ENCODE results near the gene CAB39L.
"Not testable (repeated sequence)": the region's sequence is repeated elsewhere in the genome, so short reads cannot be mapped to it uniquely, and the experiment has no call there.

Gene CAB39L

DNA sequence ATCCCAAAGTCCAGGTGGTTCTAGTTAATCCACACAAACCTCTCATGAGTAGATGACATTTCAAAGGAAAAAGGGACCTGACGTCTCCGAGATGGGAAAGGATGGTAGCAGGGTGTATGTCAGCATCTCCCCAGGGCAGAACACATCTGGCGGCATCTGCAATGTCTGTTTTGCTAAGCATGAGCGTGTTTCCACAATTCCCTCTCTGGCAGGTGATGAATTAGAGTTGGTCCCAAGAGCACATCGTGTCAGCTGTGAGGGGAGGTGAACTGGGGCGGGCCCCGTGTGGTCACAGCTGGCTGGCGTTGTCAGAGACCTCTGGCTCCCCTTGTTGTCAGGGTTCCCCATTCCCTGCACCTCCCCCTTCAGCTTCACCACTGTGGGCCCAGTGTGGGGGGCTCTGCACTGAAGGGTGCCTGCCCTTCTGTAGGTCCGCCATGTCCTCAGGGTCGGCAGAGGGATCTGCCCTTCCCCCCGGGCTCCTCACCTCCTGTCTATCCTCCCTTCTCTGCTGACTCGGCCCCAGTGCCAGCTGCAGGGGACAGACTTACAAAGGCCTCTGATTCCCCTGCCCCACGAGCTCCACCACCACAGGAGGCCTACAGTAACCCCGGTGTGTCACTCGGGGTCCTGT lies 138.0 kb downstream of the CAB39L start:
- DNase-seq = no peak

DNA sequence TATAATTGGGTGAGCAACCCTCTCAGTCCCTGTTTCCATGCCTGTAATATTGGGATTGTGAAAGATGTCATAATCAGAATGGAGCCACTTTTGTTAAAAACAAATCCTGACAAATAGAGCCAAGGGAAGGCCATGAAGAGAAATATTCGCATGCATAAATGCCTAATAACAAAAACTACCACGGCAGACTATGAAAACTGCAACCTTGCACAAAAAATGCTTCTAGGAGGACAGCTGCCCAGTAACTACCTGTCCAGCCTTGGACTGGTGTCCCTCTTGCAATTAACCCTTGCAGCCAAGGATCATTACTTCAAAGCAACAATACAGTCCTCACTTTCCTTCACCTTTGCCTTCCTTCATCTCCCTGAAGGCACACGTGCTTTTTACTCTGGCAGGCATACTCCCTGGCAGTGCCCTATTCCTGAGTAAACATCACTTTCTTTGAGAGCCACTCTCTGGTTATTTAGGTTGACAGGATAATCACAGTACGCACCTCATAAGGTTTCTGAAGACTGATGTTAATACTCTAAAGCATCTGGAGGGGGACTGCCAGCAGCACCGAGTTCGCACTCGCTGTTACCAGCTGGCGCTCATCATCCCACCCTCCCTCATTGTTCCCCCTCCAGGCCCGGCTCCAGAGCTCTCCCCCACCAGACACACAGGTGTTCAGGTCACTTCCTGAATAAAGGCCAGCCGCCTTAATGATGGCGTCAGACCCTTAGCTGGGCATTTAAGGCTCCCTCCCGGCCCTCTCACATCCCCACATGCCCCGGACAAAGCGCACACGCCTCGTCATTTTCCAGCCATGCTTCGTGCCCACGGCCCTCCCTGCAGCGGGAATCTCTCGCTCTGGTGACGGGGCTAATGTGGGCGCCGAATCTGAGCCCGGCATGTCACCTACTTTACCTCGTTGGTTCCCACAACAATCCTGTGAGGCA lies 138.8 kb downstream of the CAB39L start:
- DNase-seq = no peak

DNA sequence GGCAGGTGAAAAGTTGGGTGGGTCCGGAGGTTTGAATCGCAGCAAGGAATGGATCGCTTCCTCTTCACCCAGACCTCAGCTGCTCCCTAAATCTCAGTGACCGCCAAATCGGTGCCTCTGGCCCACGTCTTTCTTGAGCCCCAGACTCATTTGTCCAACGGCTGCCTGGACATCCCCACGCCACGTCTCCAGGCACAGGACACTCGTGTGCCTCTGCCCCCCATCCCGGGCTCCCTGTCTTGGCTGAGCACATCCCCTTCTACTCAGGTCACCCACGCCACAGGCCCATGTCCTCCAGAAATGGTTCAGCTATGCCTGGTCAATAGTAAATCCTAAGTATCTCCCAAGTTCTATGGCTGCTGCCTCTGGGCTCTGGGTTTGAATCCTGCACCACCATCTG lies 139.5 kb downstream of the CAB39L start:
- DNase-seq = no peak

DNA sequence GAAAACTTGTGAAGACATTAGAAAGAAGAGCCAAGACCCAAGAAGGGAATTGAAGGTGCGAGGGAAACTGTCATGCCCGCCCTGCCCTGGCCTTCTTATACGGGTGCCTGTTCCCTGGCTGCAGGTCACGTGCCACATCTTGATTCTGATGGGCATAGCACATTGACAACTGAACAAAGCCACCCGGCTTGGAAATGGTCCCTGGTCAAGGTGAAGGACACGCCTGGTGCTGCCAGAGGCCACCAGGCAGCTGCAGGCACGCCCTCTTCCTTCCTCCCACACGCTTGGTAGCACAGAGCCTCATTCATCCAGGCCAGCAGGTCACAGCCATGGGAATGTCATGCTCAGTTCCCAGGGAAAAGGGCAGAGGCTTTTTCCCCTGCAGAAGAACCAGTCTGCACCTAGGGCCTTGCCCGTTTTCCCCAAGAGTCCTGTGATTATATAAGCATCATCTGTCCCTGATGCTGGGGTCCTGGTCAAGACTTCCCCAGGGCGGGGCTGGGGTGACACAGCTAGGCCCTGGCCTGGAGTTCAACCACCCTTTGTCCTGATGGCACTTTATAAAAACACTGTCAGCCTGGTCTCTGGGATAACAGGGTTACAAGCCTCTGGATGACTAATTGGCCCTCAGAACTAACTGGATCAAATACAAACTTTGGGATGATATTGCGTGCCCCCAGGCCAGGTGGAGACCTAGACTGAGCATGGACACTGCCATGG lies 140.2 kb downstream of the CAB39L start:
- peak; percentile 63 for DNase-seq

DNA sequence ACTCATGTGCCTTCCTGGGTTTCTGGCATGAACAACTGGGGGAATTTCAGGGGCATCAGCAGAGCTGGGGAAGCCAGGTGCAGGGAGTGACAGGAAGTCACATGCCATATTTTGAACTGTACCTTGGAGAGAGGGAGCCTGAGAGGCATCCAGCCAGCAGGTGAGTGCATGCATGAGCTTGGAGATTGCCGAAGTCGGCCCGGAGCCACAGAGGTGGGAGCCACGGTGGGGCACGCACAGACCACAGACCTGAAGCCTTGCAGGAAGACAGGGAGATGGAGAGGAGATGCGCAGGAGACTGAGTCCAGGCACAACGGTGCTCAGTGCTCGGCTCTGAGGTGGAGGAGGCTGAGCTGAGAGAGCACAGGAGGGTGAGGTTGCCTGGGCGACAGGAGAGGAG lies 141.0 kb downstream of the CAB39L start:
- no peak for DNase-seq

DNA sequence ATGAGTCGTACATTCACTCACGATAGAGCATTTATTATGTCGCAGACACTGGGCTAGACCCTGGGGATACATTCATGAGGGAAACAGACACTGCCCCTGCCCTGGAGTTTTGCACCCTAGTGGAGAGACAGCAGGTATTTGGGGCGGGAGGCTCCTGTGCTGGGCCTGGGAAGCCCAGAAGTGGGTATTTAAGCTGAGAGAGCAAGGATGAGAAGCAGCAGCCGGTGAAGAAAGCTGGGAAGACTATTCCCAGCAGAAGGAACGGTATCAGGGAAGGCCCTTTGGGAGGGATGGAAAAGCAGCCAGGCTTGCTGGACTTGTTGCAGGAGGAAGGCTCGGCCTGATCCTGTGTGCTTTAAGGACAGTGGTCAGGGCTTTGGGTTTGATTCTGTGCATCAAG lies 141.6 kb downstream of the CAB39L start:
- DNase-seq = no peak

DNA sequence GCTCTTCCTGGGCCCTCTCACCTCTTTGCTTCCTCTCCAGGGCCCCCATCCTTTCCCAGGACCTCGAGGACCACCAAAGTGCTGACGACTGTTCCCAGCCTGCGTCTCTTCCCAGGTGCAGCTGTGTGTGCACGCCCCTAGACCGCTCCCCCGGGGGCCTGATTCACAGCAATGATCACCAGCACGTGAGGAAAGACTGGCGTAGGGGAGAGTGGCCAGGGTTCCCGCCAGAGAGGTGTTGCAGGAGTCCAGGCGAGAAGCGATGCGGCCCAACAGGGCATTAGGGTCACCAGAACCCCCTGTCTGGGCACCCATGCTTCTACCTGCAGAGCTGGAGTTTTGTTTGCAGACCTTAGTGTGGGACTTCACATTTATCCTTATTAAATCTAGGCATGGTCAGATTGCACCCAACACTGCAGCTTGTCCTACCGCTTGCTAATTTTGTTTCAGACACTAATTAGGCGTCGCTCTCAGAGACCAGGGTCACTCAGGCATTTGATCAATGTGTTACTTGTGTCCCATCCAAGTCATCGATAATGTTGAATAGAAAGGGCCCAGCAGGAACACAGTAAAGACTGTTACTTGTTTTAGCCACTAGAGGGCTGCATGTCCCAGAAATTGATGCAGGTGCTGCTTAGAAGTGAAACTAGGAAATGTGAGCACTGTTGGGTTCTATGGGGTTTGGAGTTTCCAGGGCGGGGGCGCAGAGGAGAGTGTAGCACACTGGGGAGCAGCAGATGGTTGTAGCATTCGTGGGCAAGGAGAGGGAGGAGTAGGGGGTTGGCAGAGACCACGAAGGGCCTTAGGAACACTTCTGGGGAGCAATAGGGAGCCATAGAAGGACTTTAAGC lies 142.9 kb downstream of the CAB39L start:
- peak; percentile 72 for DNase-seq

DNA sequence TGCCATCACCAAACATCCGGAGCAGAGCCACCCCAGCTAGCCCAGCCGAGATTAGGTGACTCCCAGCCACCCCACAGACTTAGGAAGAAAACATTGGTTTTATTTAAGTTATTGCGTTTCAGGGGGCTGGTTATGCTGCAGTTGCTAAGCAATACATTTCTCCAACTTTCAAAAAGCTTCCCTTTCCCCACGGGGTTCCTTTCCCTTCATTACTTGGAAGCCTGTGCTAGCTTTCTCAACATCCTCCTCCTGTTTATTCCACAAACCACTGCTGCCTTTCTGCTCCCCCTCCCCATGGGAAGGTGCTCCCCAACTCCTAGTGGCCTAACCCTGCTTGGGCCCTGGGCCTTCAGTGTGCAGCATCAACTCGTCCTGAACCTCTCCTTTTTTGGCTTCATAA lies 143.6 kb downstream of the CAB39L start:
- no peak for DNase-seq

DNA sequence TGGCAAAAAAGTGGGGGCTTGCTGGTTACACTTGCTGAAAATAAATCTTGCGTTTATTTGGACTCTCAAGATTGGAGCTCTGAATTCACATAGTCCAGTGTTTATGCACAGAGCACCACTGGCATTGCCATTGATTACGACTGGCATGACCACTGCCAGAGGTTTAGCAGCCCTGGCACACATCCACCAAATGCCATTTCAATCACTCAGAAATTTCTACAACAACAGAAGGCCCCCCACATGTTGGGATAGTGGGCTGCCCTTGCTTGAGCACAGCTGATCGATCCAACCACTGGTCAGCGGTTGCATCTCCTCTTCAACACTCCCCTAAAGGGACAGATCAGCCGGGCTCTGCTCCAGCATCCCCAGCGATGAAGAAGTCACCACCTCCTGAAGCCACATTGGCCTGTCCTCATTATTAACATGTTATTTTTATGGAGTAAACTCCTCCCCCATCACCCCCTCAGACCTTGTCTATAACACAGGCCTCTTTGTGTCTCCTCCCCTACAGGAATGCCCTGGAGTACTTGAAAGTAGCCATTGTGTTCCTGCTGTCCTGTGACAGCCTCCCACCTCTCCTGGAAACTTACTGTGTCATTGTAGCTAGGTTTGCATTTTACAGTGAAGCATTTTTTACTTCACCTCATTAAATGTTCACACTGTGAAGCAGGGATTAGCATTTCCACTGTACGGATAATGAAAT lies 144.8 kb downstream of the CAB39L start:
- peak; percentile 80 for DNase-seq

DNA sequence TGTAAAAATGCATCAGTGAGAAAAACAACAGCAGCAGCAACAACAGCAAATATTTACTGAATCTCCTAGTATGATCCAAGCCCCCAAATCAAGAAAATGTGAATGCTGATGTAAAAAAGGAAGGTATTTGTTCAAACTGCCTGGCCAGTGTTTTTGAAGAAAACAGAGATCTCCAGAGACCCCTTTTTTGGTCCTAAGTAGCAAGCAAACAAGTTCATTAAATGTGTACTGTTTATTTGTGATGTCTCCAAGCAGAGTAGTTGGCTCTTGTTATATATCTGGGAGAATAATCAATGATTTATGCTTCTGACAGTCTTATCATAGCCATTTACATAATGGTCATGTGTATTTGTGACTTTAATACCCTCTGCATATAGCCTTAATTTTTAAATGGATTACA lies 145.4 kb downstream of the CAB39L start:
- DNase-seq = no peak

DNA sequence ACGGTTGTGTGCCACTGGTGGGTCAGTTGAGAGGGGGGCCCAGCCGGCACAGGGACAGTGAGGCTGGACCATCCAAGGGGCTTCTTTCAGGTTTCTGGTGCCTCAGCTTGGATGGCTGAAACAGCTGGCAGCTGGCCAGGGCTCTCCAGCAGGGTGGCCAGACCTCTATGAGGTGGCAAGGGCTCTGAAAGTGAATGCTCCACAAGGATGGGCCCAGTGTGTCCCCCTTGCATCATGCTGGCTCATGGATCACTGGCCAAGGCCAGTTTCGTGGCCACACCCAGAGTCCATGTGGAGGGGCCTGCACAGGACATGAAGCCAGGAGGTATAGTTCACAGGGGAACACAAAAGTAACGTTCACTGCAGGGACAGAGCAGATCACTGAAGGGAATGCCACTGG lies 146.5 kb downstream of the CAB39L start:
- DNase-seq = no peak

DNA sequence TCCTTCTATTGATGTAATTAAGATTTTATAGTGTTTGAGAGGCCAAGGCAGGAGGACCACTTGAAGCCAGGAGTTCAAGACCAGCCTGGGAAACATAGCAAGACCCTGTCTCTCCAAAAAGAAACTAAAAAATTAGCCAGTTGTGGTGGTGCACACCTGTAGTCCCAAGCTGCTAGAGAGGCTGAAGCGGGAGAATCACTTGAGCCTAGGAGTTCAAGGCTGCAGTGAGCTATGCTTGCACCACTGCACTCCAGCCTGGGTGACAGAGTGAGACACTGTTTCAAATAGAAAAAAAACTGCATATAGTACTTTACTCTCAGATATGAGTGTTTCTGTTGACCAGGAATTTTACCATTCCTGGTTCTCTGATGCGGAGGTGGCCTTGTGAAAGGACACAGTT lies 147.2 kb downstream of the CAB39L start:
- no peak for DNase-seq

DNA sequence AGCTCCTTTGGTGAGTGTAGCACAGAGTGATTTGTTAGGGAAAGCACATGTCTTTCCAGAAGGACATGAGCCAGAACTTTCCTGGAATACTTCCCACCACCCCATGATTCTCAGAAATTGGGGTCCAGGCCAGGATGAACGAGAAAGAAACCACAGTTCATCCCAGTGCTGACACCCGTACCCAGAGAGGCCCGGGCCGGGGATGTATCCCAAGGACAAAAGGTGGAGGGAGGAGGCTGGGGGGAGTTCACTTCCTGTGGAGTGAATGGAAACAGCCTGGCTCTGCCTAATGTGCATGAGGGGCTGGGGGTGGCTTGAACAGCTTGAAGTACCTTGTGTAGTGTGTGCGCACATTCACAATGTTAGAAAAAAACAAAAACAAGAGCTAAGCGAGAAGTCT lies 148.6 kb downstream of the CAB39L start:
- peak; percentile 17 for DNase-seq

DNA sequence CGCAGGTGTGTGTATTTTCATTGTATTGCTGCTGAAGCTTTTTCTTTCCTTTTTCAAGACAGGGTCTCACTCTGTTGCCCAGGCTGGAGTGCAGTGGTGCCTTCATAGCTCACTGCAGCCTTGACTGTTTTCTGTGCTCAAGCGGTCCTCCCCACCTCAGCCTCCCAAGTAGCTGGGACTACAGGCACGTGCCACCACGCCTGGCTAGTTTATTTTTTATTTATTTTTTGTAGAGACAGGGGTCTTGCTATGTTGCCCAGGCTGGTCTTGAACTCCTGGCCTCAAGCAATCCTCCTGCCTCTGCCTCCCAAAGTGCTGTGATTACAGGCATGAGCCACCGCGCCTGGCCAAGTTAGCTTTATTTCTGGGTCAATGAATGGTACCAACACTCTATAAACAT lies 149.1 kb downstream of the CAB39L start:
- DNase-seq = not testable (repeated sequence)

DNA sequence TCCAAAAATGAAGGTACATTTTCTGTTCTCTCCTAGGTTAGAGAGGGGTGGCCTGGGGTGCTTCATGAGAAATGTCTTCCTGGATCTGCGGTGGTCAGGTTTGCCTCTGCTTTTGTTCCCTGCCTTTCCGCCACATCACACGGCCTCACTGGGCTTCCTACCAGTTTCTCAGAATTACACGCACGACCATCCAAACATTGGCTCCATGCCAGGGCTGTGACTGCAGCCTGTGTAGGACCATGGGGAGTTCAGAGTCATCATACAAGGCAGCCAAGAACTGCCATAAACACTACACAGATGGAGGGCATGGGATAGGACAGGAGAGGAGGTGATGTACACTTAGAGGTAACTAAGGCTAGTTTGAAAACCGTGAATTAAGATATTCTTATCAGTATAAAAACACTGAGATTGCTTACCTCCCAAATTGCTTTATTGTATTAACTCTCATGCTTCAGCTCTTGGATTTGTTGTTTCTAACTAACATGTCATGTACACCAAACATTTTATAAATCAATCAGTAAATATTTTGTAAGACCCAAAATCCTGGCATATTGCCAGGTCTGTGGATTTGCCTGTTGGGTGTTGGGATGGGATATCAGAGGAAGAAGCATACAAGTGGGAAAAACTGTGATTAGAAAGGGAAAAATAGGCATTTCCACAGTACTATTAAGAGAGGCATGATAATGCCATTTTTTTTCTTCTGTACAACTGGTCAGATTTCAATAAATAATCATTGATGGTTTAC lies 150.9 kb downstream of the CAB39L start:
- DNase-seq = no peak

DNA sequence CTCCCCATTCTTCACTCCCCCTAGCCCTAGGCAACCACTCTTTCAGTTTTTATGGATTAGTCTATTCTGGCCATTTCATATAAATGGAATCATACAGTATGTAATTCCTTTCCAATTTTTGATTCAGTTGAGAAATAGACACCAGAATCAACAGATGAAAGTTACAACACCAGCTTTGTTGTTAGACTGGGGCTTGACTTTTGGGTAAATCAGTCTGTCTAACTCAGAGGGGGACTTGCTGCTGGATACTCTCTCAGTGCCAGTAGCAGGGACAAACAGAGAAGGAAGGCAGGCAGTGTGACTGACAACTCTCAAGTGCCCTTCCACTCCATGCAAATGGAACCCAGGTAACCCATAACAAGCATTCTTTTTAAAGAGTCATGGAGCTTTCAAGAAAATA lies 155.4 kb downstream of the CAB39L start:
- DNase-seq = no peak

DNA sequence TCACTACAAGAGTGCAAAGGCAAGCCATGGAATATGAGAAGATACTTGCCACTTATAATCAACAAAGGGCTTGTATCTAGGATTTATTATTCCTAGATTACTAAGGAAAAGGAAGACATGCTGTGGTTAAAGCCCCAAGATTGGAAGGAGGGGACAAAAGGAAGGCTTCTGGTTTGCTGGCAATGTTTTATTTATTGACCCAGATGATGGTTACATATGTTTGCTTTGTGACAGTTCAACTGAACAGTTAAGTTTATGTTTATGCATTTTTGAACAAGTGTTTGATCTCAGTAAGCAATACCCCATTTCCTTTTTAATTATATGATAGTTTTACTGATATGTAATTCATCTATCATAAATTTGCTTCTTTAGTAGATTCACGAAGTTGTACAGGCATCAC lies 155.9 kb downstream of the CAB39L start:
- DNase-seq = no peak

DNA sequence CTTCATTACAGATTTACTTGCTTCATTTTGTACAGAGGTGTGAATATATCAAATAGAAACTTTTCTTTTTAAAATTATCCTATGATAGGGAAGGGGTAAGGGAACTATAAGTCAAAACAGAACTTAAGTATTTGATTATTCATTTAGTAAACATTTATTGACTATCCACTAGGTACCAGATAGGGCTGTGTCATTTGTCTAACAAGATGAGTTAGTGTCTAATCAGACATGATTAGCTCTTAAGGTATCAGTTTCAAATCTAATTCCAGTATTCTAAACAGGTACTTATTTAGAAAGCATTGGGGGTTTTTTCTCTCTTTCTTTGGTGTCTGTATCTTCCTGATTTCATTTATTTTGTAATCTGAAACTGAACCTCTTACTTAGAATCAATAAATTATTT lies 164.0 kb downstream of the CAB39L start:
- DNase-seq = no peak

DNA sequence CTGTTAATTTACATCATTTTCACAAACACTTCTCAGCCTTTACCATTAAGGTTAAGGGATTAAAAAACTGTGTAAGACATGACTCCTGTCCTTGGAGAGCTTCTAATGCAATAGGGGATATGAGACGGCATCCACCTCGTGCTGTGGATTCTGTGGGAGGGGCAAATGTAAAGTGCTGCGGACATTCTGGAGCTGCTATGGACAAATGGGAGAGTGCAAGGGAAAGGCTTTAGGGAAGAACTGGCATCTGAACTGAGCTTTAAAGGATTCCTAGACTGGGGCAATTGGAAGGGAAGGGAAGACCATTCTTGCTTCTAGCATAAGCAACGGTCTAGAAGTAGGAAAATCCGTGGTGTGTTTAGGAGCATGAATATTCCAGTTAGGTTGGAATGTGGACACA lies 164.8 kb downstream of the CAB39L start:
- no peak for DNase-seq

DNA sequence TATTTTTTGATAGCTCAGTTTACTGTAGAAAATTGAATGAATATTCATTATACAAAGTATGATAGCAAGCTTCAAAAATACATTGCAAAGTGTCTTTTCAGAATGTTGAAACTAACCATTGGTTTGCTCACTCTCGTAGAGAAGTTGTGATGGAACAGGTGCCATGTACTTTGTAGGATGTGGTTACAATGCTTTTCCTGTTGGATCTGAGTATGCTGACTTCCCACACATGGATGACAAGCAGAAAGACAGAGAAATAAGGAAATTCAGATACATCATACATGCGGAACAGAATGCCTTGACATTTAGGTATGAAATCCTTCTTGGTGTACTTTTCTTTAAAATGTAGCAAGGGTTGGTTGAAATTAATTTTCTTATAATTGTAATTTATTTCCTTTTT lies 165.7 kb downstream of the CAB39L start:
- no peak for DNase-seq

DNA sequence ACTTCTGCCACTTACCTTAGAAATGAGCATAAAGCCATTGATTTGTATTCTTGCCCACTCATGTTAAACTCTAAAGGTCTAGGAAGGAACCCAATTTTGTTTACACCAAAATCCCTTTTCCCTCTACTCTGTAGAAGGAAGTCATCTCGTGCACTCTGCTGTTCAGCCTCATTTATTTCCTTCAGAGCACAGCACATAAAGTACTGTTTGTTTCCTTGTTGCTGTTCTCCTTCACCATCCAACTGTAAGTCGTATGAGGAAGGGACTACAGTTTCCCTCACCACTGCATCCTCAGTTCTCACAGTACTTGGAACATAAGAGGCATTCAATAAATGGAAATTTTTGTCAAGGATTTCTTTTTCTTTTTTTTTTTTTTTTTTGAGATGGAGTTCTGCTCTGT lies 171.6 kb downstream of the CAB39L start:
- DNase-seq = no peak

DNA sequence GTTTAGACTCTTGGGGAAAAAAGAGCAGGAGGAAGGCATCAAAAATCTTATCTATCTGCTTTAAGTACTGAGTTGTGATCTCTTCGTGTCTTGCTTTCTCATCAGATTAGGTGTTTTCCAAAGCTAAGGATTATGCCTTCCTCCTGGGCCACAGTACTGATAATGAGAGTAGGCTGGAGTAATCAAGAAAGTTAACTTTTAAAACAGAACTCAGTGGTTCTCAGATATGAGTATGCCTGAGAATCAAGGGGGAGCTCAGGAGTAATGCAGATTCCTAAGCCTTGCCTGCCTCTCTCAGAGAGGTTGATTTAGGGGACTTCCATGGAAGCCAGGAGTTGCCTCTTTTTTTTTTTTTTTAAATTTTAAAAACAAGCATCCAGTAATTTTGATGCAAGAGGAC lies 172.6 kb downstream of the CAB39L start:
- DNase-seq = no peak
